ENCODE data around the gene HS3ST5.

Gene HS3ST5

DNA sequence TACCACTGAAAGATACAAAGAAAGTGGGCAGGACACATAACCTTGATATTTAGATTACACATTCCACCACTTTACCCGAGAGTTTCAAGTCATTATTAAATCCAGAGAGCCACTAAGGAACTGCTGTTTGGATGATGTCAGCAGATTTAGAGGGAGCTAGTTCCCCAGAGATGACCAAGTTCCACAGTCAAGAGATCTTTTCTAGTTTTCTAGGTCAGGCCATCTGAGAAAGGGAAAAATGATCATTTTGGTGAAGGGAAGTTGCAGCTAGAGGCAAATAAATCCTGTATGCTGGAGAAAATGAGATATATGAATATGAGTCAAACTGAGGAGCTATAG is 147.8 kb downstream of the HS3ST5 start:
- no peak for DNase-seq (ENCODE audit: low read depth in 2 of 2)

DNA sequence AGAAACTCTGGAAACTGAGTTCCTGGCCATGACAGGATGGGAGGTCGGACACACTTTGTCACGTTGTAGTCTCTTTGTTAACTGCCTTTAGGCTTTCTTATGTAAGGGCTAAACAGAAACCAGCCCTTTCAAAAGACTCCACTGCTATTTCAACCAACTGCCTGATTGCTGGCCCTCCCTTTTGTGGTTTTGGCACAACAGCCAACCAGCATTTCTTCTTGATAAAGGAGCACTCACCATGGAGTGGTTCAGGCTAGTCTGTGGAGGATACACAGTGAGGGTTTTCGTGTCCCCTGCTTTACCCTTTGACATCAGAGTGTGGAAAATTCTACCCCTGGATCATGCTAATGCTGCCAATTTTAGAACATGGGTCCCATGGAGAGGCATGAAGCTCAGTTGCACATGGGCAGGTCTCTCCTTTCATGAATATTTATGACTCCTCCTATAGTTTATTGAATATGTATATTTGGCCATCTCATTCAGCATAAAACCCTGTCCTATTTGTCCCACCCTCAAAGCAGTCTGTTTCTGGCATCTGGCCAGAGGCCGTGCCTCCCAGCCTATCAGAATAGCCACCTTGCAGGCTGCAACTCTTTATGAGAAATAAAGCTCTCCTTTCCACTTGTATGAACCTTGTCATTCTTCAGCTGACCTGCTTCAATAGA is 148.3 kb downstream of the HS3ST5 start:
- no peak for DNase-seq (ENCODE audit: low read depth in 2 of 2)

DNA sequence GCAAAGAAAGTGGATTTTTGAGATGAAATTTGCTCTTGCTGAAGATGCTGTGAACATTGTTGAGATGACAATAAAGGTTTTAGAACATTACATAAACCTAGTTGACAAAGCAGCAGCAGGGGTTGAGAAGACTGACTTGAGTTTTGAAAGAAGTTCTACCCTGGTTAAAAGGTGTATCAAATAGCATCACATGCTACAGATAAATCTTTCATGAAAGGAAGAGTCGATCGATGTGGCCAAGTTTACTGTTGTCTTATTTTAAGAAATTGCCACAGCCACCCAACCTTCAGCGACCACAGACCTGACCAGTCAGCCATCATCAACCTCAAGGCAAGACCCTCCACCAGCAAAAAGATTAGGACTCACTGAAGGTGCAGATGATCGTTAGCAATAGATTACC is 155.3 kb downstream of the HS3ST5 start:
- no peak for DNase-seq (ENCODE audit: low read depth in 2 of 2)

- no peak for DNase-seq (ENCODE audit: low read depth in 2 of 2)
These were observed 161.2 kb downstream of the HS3ST5 start for GRCh38 chr6:114181664-114182063.

- no peak for DNase-seq (ENCODE audit: low read depth in 2 of 2)
These were observed 163.4 kb downstream of the HS3ST5 start for GRCh38 chr6:114179411-114179810.

- no peak for DNase-seq (ENCODE audit: low read depth in 2 of 2)
These were observed 166.1 kb downstream of the HS3ST5 start for GRCh38 chr6:114176726-114177125.

- no peak for DNase-seq (ENCODE audit: low read depth in 2 of 2)
These were observed 170.1 kb downstream of the HS3ST5 start for GRCh38 chr6:114172576-114173260.

- DNase-seq (ENCODE audit: low read depth in 2 of 2) = no peak
These were observed 171.3 kb downstream of the HS3ST5 start for GRCh38 chr6:114171473-114171872.

DNA sequence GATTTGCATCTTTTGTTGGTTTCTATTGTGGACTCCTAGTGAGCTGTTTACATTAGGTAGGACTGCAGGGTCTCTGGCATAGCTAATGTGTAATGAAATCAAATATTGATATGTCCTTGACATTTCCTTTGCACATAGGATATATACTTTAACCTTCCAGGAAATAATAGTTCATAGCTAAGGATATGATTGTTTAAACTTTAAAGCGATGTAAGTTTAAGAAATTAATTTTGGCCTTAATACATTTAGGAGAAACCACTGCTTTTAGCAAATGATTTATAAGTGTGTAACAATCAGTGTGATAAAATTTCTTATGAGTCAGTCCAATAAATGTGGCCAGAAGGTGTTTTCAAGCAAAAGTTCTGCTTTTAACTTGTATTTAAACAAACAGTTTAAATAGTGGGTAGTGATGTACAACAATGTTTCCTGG is 171.8 kb downstream of the HS3ST5 start:
- no peak for DNase-seq (ENCODE audit: low read depth in 2 of 2)

GRCh38 chr6:114170372-114170771 is 172.5 kb downstream of the HS3ST5 start:
- DNase-seq (ENCODE audit: low read depth in 2 of 2) = no peak

- no peak for DNase-seq (ENCODE audit: low read depth in 2 of 2)
These were observed 173.1 kb downstream of the HS3ST5 start for GRCh38 chr6:114169763-114170162.

- DNase-seq (ENCODE audit: low read depth in 2 of 2) = no peak
These were observed 174.9 kb downstream of the HS3ST5 start for GRCh38 chr6:114167583-114168576.

GRCh38 chr6:114164207-114164606 is 178.6 kb downstream of the HS3ST5 start:
- no peak for DNase-seq (ENCODE audit: low read depth in 2 of 2)

DNA sequence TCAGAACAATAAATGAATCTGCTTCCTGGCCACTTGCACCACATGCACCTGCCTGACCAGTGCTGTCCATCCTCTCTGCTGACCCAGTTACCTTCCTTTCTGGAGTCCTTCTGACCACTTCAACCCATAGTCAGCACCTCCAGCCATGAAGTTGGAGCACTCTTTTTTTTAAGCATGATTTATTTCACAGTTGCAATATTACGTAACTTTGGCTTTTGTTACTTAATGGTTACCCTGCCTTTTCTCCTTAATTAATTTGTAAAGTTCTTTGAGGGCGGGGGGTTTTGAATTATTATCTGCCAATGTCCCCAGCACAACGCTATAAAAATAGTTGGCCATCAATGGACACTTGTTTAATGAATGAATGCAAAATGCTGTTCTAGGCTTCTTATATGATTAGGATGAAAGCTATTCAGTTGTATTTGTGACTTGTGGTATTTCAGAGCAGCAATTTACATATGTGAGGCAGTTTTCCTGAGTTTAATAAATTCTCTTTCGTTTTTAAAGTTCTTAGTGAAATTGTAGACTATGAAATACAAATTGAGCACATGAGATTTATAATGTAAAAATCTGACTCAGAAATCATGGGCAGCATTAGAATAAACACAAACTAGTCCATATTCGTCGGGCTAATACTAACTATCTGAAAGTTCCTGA is 180.0 kb downstream of the HS3ST5 start:
- no peak for DNase-seq (ENCODE audit: low read depth in 2 of 2)

DNA sequence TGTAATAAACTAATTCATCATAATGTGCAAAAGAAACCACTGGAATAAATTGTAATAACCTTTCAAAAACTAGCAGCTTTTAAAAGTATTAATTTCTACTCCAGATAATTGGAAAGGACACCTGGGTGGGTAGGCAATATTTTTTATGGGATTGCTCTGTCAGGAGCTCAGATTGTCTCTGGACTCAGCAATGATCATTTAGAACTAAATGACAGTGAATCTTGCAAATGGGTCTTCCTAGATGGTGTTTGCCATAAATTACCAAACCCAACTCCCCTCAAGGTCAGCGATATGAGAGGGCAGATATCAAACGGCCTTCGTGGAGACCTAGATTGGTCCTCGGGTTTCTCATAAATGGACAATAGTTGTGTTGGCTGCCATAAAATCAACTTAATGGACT is 181.9 kb downstream of the HS3ST5 start:
- DNase-seq (ENCODE audit: low read depth in 2 of 2) = no peak

GRCh38 chr6:114159727-114160126 is 183.1 kb downstream of the HS3ST5 start:
- no peak for DNase-seq (ENCODE audit: low read depth in 2 of 2)

DNA sequence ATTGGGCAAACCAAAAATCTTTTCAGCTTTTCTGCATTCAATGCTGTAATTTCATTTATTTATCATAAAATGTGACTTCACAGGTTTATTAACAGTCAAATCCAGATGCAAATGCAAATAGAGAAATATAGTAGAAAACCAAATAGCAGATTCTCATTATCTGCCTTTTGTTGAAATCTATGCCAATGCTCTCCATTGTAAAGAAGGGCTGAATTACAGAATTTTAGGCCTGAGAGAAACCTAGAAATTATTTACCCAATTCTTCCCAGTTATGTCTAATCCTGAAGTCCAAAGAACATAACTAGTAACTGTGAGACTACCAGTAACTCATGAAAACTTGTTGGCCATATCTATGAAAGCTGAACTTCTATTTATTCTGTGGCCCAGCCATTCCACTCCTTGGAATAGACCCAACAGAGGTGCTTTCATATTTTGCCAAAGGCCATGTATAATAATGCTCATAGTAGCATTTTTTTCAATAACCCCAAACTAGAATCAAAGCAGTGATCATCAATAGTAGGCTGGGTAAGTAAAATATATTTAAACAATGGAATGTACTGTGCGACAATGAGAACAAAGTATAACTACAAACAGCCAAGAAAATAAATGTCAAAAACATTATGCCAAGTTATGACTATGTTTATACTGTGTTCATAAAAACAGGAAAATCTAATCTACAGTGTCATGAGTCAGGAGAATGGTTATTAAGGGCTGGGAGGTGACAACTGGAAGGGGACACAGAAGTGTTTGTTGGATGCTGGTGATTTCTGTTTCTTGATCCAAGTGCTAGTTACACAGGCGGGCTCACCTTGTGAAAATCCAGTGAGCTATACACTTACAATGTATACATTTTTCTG is 183.8 kb downstream of the HS3ST5 start:
- DNase-seq (ENCODE audit: low read depth in 2 of 2) = no peak

DNA sequence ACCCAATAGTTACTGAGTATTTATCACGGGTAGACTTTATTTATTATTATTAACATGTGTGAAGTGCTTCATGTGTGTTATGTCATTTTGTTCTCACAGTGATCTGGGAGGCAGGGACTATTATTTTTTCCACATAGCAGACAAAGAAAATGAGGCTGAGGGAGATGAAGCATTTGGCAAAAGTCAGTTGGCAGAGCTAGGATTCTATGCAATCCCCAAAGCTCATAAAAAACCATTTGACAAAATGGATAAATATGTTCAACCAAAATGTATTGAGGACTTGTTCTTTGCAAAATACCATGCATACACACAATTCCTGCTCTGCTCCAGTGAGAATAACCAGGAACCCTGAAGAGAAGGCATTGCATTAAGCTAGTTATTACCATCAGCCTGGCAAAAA is 184.4 kb downstream of the HS3ST5 start:
- no peak for DNase-seq (ENCODE audit: low read depth in 2 of 2)

GRCh38 chr6:114157848-114158247 is 185.0 kb downstream of the HS3ST5 start:
- no peak for DNase-seq (ENCODE audit: low read depth in 2 of 2)

DNA sequence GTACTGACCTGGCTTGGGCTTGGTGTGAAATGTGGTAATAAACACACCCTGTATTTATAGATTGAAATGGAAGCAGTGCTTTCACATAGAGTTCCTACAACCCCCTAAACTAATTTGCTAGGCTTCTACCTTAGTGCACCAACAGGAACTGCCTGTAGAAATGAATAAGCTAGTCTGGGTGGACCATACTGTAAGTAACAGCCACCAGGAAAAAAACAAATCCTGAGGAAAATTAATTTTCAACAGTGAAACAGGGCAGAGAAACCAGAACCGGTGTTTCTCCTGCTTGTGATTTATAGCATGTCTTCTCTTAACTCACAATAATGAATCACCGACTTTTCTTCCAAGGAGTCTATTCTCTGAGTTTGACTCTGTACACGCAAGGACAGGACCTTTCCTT is 187.1 kb downstream of the HS3ST5 start:
- DNase-seq (ENCODE audit: low read depth in 2 of 2) = no peak

DNA sequence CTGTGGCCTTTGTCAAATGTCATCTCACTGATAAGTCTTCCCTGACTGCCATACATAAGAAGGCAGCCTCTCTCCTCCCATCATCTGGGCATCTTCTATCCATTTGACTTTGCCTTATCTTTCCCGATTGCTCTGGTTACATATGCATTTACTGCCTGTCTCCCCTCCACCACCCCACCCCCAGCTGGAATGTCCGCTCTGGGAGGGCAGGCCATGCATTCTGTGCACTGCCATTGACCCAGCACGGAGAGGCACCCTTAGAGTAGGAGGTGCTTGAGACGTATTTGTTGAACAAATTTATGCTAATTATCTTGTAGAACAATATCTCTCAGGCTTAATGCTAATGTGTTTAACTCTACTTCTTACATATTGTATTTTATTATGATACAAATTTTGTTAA is 188.0 kb downstream of the HS3ST5 start:
- no peak for DNase-seq (ENCODE audit: low read depth in 2 of 2)
